WTC11 (cell line): Measurements from ENCODE around the gene RAB6C.
"Not testable (repeated sequence)": the region's sequence is repeated elsewhere in the genome, so short reads cannot be mapped to it uniquely, and the experiment has no call there.

Source experiments
- ATF1 ChIP-seq: sonication (generic); formaldehyde crosslinking; IDR thresholded peaks from 2 replicates; pipeline ENCODE4 v1.8.1; 2023; ENCODE audit warnings: mild to moderate bottlenecking, moderate library complexity, missing genetic modification reagents
- KAT7 ChIP-seq: sonication (generic); formaldehyde crosslinking; IDR thresholded peaks from 2 replicates; pipeline ENCODE4 v1.8.1; 2023; ENCODE audit warnings: missing genetic modification reagents, mild to moderate bottlenecking, borderline replicate concordance
- SP1 ChIP-seq: sonication (generic); formaldehyde crosslinking; conservative IDR thresholded peaks from 2 replicates; pipeline ENCODE4 v1.8.1; 2022; ENCODE audit warnings: missing genetic modification reagents
- TCF7 ChIP-seq: sonication (generic); formaldehyde crosslinking; IDR thresholded peaks from 2 replicates; pipeline ENCODE4 v1.8.0; 2022; ENCODE audit warnings: mild to moderate bottlenecking, low read depth, missing genetic modification reagents, moderate library complexity
- ZNF121 ChIP-seq: sonication (generic); formaldehyde crosslinking; IDR thresholded peaks from 2 replicates; pipeline ENCODE4 v1.8.0; 2023; ENCODE audit warnings: missing genetic modification reagents
- TF ChIP-seq, protein P1 (sequence below): fragments of 200-600 bp; IDR thresholded peaks from 2 replicates; pipeline ENCODE4 v1.8.0; 2022; ENCODE audit warnings: antibody characterized with exemption
- TF ChIP-seq, protein P2 (sequence below): sonication (generic); formaldehyde crosslinking; IDR thresholded peaks from 2 replicates; pipeline ENCODE4 v1.8.0; 2022; ENCODE audit warnings: mild to moderate bottlenecking, missing genetic modification reagents
- TF ChIP-seq, protein P3 (sequence below): sonication (generic); formaldehyde crosslinking; IDR thresholded peaks from 2 replicates; pipeline ENCODE4 v1.8.1; 2022; ENCODE audit warnings: mild to moderate bottlenecking, moderate library complexity, missing genetic modification reagents
- TF ChIP-seq, protein P4 (sequence below): sonication (generic); formaldehyde crosslinking; IDR thresholded peaks from 2 replicates; pipeline ENCODE4 v1.8.0; 2023; ENCODE audit warnings: missing genetic modification reagents
- TF ChIP-seq, protein P5 (sequence below): sonication (generic); formaldehyde crosslinking; IDR thresholded peaks from 2 replicates; pipeline ENCODE4 v1.8.0; 2022; ENCODE audit warnings: mild to moderate bottlenecking, missing genetic modification reagents

- TF ChIP-seq TCF7 (CRISPR knock-in tag); ATF1; SP1 (CRISPR knock-in tag); ZNF121 (CRISPR knock-in tag); KAT7 (CRISPR knock-in tag): not testable (repeated sequence)
- TF ChIP-seq, protein P1, sequence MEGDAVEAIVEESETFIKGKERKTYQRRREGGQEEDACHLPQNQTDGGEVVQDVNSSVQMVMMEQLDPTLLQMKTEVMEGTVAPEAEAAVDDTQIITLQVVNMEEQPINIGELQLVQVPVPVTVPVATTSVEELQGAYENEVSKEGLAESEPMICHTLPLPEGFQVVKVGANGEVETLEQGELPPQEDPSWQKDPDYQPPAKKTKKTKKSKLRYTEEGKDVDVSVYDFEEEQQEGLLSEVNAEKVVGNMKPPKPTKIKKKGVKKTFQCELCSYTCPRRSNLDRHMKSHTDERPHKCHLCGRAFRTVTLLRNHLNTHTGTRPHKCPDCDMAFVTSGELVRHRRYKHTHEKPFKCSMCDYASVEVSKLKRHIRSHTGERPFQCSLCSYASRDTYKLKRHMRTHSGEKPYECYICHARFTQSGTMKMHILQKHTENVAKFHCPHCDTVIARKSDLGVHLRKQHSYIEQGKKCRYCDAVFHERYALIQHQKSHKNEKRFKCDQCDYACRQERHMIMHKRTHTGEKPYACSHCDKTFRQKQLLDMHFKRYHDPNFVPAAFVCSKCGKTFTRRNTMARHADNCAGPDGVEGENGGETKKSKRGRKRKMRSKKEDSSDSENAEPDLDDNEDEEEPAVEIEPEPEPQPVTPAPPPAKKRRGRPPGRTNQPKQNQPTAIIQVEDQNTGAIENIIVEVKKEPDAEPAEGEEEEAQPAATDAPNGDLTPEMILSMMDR = not testable (repeated sequence)
- TF ChIP-seq, protein P2, sequence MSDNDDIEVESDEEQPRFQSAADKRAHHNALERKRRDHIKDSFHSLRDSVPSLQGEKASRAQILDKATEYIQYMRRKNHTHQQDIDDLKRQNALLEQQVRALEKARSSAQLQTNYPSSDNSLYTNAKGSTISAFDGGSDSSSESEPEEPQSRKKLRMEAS (CRISPR knock-in tag) = not testable (repeated sequence)
- TF ChIP-seq, protein P3, sequence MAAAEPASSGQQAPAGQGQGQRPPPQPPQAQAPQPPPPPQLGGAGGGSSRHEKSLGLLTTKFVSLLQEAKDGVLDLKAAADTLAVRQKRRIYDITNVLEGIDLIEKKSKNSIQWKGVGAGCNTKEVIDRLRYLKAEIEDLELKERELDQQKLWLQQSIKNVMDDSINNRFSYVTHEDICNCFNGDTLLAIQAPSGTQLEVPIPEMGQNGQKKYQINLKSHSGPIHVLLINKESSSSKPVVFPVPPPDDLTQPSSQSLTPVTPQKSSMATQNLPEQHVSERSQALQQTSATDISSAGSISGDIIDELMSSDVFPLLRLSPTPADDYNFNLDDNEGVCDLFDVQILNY (CRISPR knock-in tag) = not testable (repeated sequence)
- TF ChIP-seq, protein P4, sequence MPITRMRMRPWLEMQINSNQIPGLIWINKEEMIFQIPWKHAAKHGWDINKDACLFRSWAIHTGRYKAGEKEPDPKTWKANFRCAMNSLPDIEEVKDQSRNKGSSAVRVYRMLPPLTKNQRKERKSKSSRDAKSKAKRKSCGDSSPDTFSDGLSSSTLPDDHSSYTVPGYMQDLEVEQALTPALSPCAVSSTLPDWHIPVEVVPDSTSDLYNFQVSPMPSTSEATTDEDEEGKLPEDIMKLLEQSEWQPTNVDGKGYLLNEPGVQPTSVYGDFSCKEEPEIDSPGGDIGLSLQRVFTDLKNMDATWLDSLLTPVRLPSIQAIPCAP (CRISPR knock-in tag) = not testable (repeated sequence)
- TF ChIP-seq, protein P5, sequence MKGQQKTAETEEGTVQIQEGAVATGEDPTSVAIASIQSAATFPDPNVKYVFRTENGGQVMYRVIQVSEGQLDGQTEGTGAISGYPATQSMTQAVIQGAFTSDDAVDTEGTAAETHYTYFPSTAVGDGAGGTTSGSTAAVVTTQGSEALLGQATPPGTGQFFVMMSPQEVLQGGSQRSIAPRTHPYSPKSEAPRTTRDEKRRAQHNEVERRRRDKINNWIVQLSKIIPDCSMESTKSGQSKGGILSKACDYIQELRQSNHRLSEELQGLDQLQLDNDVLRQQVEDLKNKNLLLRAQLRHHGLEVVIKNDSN = not testable (repeated sequence)
Observed at GRCh38 chr2:129996657-129997237, 17.3 kb downstream of the RAB6C start.
